HG02840 (cell line): ENCODE data around the gene SENP7.
"Not testable (repeated sequence)": the region's sequence is repeated elsewhere in the genome, so short reads cannot be mapped to it uniquely, and the experiment has no call there.

Source experiments
- ATAC-seq: cut with Tn5 transposase; IDR thresholded peaks from one replicate; pipeline ENCODE4 v1.9.1; 2021; ENCODE audit warnings: mild to moderate bottlenecking, moderate library complexity, moderate number of reproducible peaks; ENCODE audit not compliant: unreplicated experiment, low FRiP score

The SENP7 gene

GRCh38 chr3:101512646-101513418, at the start of gene SENP7:
Gene SENP7 (minus strand): TSS chr3:101513212. CDS start chr3:101513130, 82 bp downstream.
- peak; percentile 64 for ATAC-seq

- peak; percentile 99 for ATAC-seq
Observed at GRCh38 chr3:101561630-101562328, 48.8 kb upstream of the SENP7 start, which contains the start of gene TRMT10C. Gene TRMT10C (plus strand): TSS chr3:101561868. CDS start chr3:101564782, 2,914 bp downstream.

- no peak for ATAC-seq
Observed at GRCh38 chr3:101556064-101556463, 43.1 kb upstream of the SENP7 start.

- not testable (repeated sequence) for ATAC-seq
Observed at GRCh38 chr3:101553381-101553780, 40.4 kb upstream of the SENP7 start.

- ATAC-seq: not testable (repeated sequence)
Observed at GRCh38 chr3:101551359-101552081, 38.5 kb upstream of the SENP7 start.

- no peak for ATAC-seq
Observed at GRCh38 chr3:101549473-101549872, 36.5 kb upstream of the SENP7 start.

- ATAC-seq: no peak
Observed at GRCh38 chr3:101548527-101549105, 35.6 kb upstream of the SENP7 start.

GRCh38 chr3:101544161-101544850, 31.3 kb upstream of the SENP7 start:
- ATAC-seq: no peak

- no peak for ATAC-seq
Observed at GRCh38 chr3:101542957-101543356, 29.9 kb upstream of the SENP7 start.

GRCh38 chr3:101536955-101537354, 23.9 kb upstream of the SENP7 start:
- ATAC-seq: not testable (repeated sequence)

GRCh38 chr3:101536266-101536665, 23.3 kb upstream of the SENP7 start:
- no peak for ATAC-seq

GRCh38 chr3:101535221-101535620, 22.2 kb upstream of the SENP7 start:
- no peak for ATAC-seq

GRCh38 chr3:101533603-101533968, 20.6 kb upstream of the SENP7 start:
- no peak for ATAC-seq

GRCh38 chr3:101532783-101533602, 20.0 kb upstream of the SENP7 start:
- ATAC-seq: no peak

GRCh38 chr3:101531473-101532086, 18.6 kb upstream of the SENP7 start:
- no peak for ATAC-seq

- no peak for ATAC-seq
Observed at GRCh38 chr3:101530686-101531047, 17.7 kb upstream of the SENP7 start.

- no peak for ATAC-seq
Observed at GRCh38 chr3:101529816-101530685, 17.0 kb upstream of the SENP7 start.

GRCh38 chr3:101527906-101528305, 14.9 kb upstream of the SENP7 start:
- ATAC-seq: no peak
